Endothelial cell of umbilical vein (primary cell): ENCODE measurements around the gene B4GALNT4. TPM values are rescaled to one million over a fixed set of nuclear protein-coding genes. Genes with fewer than 3 reads are reported as not detected.

ENCODE experiments used
- BruUV-seq: library from RNA; stranded (reverse); fragments of 400-500 nt; replicated peaks from 2 replicates; lab custom pipeline; 2021; lab: Mats Ljungman, UMichigan
- CTCF ChIA-PET: fragments of 300-600, 350-600 bp; sonication (Branson Sonifier 250); formaldehyde crosslinking; loops from one replicate; lab custom pipeline; 2021; ENCODE audit warnings: antibody characterized with exemption, inconsistent platforms; lab: Charles Lee
- POLR2A ChIA-PET: fragments of 300-600, 350-600 bp; sonication (Branson Sonifier 250); formaldehyde crosslinking; loops from one replicate; lab custom pipeline; 2021; ENCODE audit warnings: antibody characterized with exemption, inconsistent platforms; lab: Charles Lee
- DNase-seq: peaks from one replicate; pipeline ENCODE4 v3.0.0-alpha.2; 2011; ENCODE audit warnings: low read depth, low spot score
- FAIRE-seq: peaks from 2 replicates; lab custom pipeline; 2011; peaks lifted over from hg19 to GRCh38; lab: Jason Lieb, UNC
- H2AFZ ChIP-seq: 2 replicates; pipeline ENCODE4 v1.6.0; 2012; ENCODE audit warnings: low read depth, low read length, control low read depth, inconsistent platforms
- H3K27ac ChIP-seq: 2 replicates; pipeline ENCODE4 v1.5.1; 2011; ENCODE audit warnings: low read depth, mild to moderate bottlenecking, control low read depth, low read length, moderate library complexity; ENCODE audit not compliant: insufficient read depth
- H3K27me3 ChIP-seq, 2 experiments: 2 replicates each; pipeline versions ENCODE4 v1.6.0 to v1.6.1; 2011; ENCODE audit warnings: low read length in 2 of 2, mixed read lengths in 1 of 2; ENCODE audit not compliant: control insufficient read depth in 2 of 2, insufficient read depth in 2 of 2
- H3K36me3 ChIP-seq, 2 experiments: 2 replicates in 1 of 2; 3 replicates in 1 of 2; pipeline ENCODE4 v1.5.1; 2011; ENCODE audit warnings: low read length in 2 of 2, mild to moderate bottlenecking in 1 of 2, moderate library complexity in 1 of 2; ENCODE audit not compliant: control insufficient read depth in 2 of 2, insufficient read depth in 2 of 2; ENCODE audit errors: extremely low read depth in 1 of 2
- H3K4me1 ChIP-seq: 3 replicates; pipeline ENCODE4 v1.5.1; 2011; ENCODE audit warnings: mild to moderate bottlenecking, low read length; ENCODE audit not compliant: control insufficient read depth, insufficient read depth; ENCODE audit errors: extremely low read depth
- H3K4me2 ChIP-seq: 2 replicates; pipeline ENCODE4 v1.6.1; 2011; ENCODE audit warnings: low read length, control low read depth, mixed read lengths; ENCODE audit not compliant: insufficient read depth
- H3K4me3 ChIP-seq, 3 experiments: fragments of 200-600 bp in 1 of 3; sonication (generic), shearing (Covaris generic) in 1 of 3; replicated peaks in 1 of 3; 2 replicates each; pipeline ENCODE4 v1.5.1; 2011 to 2016; ENCODE audit warnings: control low read depth in 3 of 3, low read length in 3 of 3, mild to moderate bottlenecking in 2 of 3, inconsistent platforms in 1 of 3, low read depth in 1 of 3, moderate library complexity in 1 of 3; ENCODE audit not compliant: insufficient read depth in 1 of 3
- H3K79me2 ChIP-seq: 2 replicates; pipeline ENCODE4 v1.6.0; 2012; ENCODE audit warnings: low read length, inconsistent platforms; ENCODE audit not compliant: control insufficient read depth, insufficient read depth
- H3K9ac ChIP-seq: replicated peaks from 2 replicates; pipeline ENCODE3; 2011; ENCODE audit warnings: low read length, control low read depth; ENCODE audit not compliant: insufficient read depth; ENCODE audit errors: extremely low read depth
- H3K9me1 ChIP-seq: replicated peaks from 3 replicates; pipeline ENCODE4 v1.6.0; 2011; ENCODE audit warnings: mild to moderate bottlenecking, low read length; ENCODE audit not compliant: control insufficient read depth, insufficient read depth; ENCODE audit errors: extremely low read depth
- H3K9me3 ChIP-seq: replicated peaks from 2 replicates; pipeline ENCODE4 v1.5.1; 2012; ENCODE audit warnings: low read length, inconsistent platforms; ENCODE audit not compliant: control insufficient read depth, insufficient read depth
- H4K20me1 ChIP-seq: replicated peaks from 2 replicates; pipeline ENCODE3; 2011; ENCODE audit warnings: mild to moderate bottlenecking, low read length; ENCODE audit not compliant: control insufficient read depth, insufficient read depth; ENCODE audit errors: extremely low read depth
- FOS ChIP-seq: IDR thresholded peaks from 2 replicates; pipeline ENCODE4 v1.6.1; 2011; ENCODE audit warnings: mild to moderate bottlenecking, low read length, moderate library complexity, borderline replicate concordance; ENCODE audit not compliant: insufficient read depth
- GATA2 ChIP-seq: IDR thresholded peaks from 2 replicates; pipeline ENCODE4 v1.7.0; 2011; ENCODE audit warnings: low read depth, mild to moderate bottlenecking, moderate library complexity, mixed read lengths, low read length; ENCODE audit not compliant: insufficient read length, insufficient read depth
- MYC ChIP-seq: IDR thresholded peaks from one replicate; pipeline ENCODE4 v1.6.1; 2011; ENCODE audit warnings: mild to moderate bottlenecking, low read depth, low read length
- dilution Hi-C: fragments of 300-500 bp; cut with MboI; formaldehyde crosslinking; loops from one replicate; pipeline ENCODE4 v1.15.0; 2019; ENCODE audit warnings: low sequenced_read_pairs; ENCODE audit not compliant: extremely low pct_ligation_motif_present
- intact Hi-C: fragments of 100-400 bp; cut with micrococcal nuclease; formaldehyde crosslinking; loops from one replicate; pipeline ENCODE4 v1.10.0; 2022
- polyA plus RNA-seq, 4 experiments: library from polyadenylated mRNA; depleted of rRNA in 3 of 4; stranded (reverse) in 3 of 4; unstranded in 1 of 4; fragments of >200 nt; gene quantifications; 2 replicates each; pipeline versions ENCODE4 v1.2.1 to v1.2.3, GENCODE V29; 2011 to 2012; ENCODE audit warnings: missing spikeins in 1 of 4
- total RNA-seq: library from RNA; stranded (reverse); gene quantifications from 2 replicates; pipeline ENCODE4 v1.2.3, GENCODE V29; 2021
- TF ChIP-seq, protein P1 (sequence below), 2 donors: IDR thresholded peaks; 1 replicate in 1 of 2; 2 replicates in 1 of 2; pipeline ENCODE4 v1.5.1; 2011; ENCODE audit warnings: low read length in 2 of 2, mild to moderate bottlenecking in 2 of 2, moderate library complexity in 2 of 2, control low read depth in 1 of 2, inconsistent platforms in 1 of 2, low read depth in 1 of 2; ENCODE audit not compliant: insufficient read depth in 1 of 2; ENCODE audit errors: extremely low read depth in 1 of 2
- TF ChIP-seq, protein P2 (sequence below): IDR thresholded peaks from 2 replicates; pipeline ENCODE4 v1.6.1; 2011; ENCODE audit not compliant: insufficient read depth, insufficient read length

B4GALNT4 gene
- total and polyA plus RNA-seq, 2 donors (not counting 3 experiments of a cell fraction or from before 2014, with no cell fraction given), result 9.2 to 9.6 TPM

DNA sequence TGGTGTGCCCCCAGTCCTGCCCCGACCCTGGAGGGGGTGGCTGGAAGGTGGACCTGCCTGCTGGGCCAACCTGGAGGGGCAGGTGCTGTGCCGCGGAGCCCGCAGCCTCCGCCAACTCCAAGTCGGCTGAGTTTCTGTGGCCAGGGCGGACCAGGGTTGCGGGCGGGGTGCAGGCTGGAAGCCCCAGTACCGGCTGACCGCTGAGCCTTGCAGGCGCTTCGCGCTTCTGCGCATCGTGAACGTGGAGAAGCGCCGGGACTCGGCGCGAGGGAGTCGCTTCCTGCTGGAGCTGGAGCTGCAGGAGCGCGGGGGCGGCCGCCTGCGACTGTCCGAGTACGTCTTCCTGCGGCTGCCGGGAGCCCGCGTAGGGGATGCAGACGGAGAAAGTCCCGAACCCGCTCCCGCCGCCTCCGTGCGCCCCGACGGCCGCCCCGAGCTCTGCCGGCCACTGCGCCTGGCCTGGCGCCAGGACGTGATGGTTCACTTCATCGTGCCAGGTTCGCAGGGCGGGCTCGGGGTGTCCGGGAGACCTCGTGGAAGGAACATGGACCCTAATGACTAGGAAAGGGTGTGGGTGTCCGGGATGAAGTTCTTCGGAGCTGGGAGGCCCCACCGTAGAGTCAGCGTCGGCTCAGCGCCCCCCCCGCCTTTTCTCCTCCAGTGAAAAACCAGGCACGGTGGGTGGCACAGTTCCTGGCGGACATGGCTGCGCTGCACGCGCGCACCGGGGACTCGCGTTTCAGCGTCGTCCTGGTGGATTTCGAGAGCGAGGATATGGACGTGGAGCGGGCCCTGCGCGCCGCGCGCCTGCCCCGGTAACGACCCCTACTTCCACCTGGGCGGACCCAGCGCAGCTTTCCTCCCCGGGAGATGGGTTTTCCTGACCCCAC, 10.2 kb downstream of the B4GALNT4 start:
- no peaks in the 10 kb centered on the region for H4K20me1 ChIP-seq
- ChIA-PET POLR2A (no interaction called here), CTCF (no interaction called here)
- H3K27me3 ChIP-seq, result no peaks in the 10 kb centered on the region
- no peaks in the 10 kb centered on the region for H3K4me1 ChIP-seq
- H3K4me3 ChIP-seq, result no peak overlapping the region
- DNase-seq (no peak), FAIRE-seq (no peak)
- no peak overlapping the region for H3K4me2 ChIP-seq
- H3K36me3 ChIP-seq, result no peaks in the 10 kb centered on the region
- H3K9ac ChIP-seq, result no peak overlapping the region
- dilution Hi-C loops, result no loop called here
- H3K9me1 ChIP-seq, result no peaks in the 10 kb centered on the region
- no peak overlapping the region for H3K27ac ChIP-seq
- H3K79me2 ChIP-seq, result no peaks in the 10 kb centered on the region
- no peak overlapping the region for H2AFZ ChIP-seq
- no TSS peak for BruUV-seq
- TF ChIP-seq MYC, result no peak
- no peak for TF ChIP-seq FOS
- TF ChIP-seq, protein P1, sequence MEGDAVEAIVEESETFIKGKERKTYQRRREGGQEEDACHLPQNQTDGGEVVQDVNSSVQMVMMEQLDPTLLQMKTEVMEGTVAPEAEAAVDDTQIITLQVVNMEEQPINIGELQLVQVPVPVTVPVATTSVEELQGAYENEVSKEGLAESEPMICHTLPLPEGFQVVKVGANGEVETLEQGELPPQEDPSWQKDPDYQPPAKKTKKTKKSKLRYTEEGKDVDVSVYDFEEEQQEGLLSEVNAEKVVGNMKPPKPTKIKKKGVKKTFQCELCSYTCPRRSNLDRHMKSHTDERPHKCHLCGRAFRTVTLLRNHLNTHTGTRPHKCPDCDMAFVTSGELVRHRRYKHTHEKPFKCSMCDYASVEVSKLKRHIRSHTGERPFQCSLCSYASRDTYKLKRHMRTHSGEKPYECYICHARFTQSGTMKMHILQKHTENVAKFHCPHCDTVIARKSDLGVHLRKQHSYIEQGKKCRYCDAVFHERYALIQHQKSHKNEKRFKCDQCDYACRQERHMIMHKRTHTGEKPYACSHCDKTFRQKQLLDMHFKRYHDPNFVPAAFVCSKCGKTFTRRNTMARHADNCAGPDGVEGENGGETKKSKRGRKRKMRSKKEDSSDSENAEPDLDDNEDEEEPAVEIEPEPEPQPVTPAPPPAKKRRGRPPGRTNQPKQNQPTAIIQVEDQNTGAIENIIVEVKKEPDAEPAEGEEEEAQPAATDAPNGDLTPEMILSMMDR (IDR thresholded peaks at IDR 0.05; ENCODE audit: extremely low read depth in 1 of 2, insufficient read depth in 1 of 2, low read depth in 1 of 2, low read length in 2 of 2), result no peak
- TF ChIP-seq, protein P2, sequence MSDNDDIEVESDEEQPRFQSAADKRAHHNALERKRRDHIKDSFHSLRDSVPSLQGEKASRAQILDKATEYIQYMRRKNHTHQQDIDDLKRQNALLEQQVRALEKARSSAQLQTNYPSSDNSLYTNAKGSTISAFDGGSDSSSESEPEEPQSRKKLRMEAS, result no peak
- TF ChIP-seq GATA2, result no peak
- H3K9me3 ChIP-seq, result no peaks in the 10 kb centered on the region
- intact Hi-C loops, result no loop called here
